HG02678 (cell line): Measurements from ENCODE around the gene SMARCB1.

Experiments used
- ATAC-seq: cut with Tn5 transposase; IDR thresholded peaks from one replicate; pipeline ENCODE4 v1.9.1; 2021; ENCODE audit warnings: mild to moderate bottlenecking, moderate library complexity; ENCODE audit not compliant: unreplicated experiment

The SMARCB1 gene

DNA sequence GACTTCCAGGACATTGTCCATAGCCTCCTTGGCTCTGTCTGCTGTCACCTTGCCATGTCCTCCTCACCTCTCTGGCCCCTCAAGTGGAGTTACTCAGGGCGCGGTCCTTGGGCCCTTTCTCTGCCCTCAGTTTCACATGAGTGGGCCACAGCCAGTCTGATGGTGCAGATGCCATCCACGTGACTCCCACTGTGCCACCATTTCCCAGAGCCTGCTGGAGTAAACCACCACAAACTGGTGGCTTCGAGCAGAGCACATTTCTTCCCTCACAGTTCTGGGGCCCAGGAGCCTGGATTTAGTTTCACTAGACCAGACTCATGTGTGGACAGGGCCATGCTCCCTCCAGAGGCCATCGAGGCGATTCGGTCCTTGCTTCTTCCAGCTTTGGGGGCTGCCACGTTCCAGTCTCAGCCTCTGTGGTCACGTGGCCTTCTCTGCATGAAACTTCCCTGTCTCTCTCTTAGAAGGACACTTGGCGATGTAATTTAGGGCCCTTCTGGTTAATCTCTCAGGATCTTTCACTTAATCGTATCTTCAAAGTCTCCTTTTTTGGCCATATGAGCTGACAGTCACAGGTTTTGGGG lies 14.6 kb downstream of the SMARCB1 start:
- no peak for ATAC-seq

DNA sequence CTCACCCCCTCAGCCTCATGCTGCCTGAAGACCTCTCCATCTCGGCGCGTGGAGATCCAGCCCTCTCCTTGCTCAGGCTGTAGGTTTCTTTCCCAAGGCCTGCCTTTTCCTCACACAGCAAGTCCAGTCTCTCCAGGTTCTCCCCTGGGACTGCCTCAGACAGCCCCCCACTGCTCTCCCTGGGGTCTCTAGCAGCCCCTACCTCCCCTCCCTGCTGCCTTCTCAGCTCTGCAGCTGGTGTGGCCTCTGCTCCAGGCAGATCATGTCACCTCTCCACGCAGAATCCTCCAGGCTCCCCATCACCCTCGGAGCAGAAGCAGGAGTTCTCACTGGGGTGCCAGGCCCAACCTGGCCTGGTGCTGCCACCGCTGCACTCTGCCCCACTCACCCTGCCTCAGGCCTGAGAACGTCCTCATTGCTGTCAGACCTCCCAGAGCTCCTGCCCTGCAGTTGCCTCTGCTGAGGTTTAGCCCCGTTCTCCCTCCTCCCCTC lies 15.2 kb downstream of the SMARCB1 start:
- no peak for ATAC-seq

DNA sequence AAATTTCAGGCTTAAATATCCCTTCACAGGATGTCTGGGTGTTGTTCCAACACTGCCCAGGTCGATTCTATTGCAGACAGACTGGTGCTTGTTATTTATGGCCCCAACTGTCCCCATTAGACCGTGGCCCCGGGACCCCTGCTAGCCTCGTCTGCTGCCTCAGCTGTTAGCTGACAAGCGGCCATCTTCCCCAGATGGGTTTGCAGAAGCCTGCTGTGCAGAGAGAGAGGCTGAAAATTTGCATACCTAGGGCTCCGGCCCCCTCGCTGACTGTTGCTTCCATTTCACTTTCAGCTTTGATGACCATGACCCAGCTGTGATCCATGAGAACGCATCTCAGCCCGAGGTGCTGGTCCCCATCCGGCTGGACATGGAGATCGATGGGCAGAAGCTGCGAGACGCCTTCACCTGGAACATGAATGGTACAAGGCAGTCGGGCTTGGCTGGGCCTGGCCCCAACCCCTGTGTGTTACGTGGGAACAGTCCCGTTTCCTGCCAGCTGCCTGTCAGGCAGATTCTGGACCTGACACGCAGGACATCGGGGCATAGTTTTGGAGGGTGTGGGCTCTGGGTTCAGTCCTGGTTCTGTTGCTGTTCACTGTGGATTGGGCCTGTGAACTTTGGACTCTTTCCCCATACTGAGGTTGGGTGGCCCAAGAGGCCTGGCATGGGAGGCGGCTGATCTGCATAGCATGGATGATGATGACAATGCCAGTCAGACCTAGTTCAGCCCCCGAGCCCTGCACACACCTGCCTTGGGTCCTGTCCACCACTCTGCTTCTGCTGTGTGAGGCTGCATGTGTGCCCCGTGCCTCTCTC lies 16.4 kb downstream of the SMARCB1 start:
- no peak for ATAC-seq

DNA sequence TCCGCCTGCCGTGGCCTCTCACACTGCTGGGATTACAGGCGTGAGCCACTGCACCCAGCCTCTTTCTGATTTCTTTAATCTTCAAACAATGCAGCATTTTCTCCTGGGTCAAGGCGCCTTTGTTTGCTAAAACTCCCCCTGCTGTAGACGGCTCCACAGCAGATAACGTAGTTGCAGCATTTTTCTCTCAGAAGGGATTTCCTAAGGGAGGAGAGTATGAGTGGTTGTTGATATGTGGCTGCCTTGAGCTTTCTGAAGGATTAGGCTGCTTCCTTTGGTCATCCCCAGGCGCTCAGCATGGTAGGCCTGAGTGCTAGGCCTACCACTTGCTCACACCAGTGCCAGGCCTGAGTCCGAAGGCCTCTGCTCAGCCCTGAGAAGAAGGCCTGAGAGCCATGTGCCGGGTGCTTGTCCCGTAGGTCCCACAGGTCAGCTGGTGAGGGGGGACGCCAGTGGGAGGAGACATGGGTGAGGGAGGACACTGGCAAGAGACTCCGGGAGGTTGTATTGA lies 18.1 kb downstream of the SMARCB1 start:
- no peak for ATAC-seq

DNA sequence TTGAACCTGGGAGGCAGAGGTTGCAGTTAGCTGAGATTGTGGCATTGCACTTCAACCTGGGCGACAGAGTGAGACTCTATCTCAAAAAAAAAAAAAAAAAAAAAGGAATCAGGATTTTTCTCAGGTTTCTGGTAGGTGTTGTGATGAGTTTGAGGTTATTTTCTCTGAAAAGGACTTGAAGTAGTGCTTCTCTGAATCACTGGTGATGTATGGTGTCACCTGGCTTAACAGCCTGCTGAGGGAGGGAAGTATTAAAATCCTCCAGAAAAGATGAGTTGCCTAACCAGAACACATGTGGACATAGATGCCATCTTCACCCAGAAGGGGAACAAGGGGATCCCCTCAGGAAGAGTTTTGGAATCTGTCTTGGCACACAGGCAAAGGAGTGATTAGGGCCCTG lies 20.1 kb downstream of the SMARCB1 start:
- no peak for ATAC-seq

DNA sequence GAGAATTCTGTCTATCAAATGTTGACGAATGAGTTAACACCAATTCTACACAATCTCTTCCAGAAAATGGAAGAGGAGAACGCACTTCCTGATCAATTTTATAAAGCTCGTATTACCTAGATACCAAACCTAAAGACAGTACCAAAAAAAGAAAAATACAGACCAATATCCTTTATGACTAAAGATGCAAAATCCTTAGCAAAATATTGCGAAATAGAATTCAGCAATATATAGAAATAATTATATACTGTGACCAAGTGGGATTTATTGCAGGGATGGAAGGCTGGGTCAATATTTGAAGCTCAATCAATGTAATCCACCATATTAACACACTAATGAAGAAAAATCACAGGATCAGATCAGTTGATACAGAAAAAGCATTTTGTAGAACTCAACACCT lies 25.6 kb downstream of the SMARCB1 start:
- no peak for ATAC-seq

DNA sequence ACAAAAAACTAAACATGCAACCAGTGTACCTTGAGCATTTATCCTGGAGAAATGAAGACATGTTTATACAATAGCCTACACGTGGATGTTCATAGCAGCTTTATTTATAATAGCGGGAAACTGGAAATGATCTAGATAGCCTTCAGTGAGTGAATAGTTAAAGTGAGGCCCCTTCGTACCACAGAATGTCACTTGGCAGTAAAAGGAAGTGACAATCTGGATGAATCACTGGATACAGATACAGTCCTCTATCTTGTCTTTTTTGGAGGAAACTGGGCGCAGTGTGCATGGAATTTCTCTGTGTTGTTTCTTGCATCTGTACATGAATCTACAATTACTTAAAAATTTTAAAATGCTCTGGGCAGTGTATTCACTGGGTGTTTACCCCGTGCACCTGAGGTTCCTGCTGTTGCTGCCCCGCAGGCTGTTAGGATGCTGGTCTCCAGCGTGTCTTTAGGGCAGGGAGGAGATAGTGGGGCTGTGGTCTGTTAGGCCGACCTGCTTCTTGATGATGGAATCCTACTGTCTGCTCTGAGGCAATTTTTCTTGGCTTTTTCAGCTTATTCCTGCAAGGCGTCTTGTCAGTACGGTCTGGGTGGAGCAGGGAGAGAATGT lies 28.9 kb downstream of the SMARCB1 start:
- no peak for ATAC-seq

DNA sequence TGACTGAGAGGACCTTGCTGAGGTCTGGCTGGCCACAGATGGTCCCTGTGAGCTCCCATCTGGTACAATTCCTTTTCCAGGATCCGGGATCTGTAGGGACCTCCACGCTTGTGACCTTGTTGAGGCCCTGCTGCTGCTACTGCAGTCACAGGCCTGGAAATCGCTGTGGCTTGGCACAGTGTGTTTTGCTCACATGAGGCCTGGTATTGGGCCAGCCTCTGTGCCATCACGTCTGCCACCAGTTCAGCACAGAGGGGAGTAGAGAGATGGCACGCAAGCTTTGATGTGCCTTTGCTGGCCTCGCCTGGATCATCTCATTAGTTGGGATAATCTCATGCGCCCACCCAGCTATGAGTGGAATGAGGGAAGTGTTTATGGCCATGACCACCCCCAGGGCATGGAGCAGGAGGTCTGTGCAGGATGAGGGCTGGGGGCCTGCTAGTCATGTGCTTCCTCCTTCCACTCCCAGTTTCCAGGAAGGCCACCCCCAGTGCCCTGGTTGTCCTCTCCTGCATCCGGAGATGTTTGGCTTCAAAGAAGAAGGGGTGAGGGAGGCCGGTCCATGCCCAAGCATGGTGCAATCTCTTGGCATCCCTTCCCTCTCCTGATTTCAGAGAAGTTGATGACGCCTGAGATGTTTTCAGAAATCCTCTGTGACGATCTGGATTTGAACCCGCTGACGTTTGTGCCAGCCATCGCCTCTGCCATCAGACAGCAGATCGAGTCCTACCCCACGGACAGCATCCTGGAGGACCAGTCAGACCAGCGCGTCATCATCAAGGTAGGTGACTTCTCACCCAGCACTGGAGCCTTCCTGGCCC lies 29.6 kb downstream of the SMARCB1 start:
- no peak for ATAC-seq

DNA sequence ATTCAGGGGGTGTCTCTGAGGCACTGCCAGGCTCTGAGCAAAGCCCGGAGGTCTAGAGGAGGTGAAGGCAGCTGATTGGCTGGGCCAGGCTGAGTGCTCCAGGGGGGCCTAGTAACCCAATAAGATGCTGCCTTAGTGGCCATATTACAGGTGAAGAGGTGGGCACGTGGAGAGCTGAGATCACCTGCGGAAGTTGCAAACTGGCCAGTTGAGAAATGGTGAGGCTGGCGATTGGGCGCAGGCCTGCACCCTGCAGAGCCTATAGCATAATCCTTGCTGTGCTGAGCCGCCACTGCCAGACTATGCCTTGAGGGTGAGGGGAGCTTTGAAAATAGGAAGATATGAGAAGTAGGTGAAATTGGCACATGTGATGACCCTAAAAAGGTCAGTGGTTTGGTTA lies 30.4 kb downstream of the SMARCB1 start:
- ATAC-seq, result no peak

DNA sequence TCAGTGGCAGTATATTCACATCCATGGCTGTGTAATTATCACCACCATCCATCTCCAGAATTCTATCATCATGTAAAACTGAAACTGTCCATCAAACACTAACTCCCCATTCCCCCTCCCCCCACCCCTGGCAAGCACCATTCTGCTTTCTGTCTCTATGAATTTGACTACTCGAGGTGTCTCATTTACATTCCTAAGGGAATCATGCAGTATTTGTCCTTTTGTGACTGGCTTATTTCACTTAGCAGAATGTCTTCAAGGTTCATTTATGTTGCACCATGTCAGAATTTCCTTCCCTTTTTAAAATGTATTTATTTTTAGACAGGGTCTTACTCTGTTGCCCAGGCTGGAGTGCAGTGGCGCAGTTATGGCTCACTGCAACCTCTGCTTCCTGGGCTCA lies 31.8 kb downstream of the SMARCB1 start:
- no peak for ATAC-seq

DNA sequence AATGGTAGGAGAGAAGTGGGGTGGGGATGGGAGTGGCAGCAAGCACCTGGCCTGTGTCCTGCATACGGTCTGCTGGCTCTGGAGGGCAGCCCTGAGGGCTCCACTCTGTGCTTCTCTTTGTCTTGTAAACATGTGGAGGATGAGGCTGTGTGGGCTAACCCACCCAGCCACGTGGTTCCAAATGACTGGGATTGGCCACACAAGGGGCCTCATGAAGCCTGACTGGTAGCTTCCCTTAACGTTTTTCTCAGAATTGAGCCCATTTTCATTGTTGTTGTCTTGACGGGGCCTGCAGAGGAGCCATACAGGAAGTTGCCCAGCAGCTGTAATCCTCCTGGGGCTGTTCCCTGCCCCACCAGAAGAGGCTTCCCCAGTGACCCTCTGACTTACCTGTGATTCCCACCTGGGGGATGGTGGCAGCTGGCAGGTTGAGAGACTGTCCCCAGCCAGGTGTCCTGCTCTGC lies 34.0 kb downstream of the SMARCB1 start:
- no peak for ATAC-seq

DNA sequence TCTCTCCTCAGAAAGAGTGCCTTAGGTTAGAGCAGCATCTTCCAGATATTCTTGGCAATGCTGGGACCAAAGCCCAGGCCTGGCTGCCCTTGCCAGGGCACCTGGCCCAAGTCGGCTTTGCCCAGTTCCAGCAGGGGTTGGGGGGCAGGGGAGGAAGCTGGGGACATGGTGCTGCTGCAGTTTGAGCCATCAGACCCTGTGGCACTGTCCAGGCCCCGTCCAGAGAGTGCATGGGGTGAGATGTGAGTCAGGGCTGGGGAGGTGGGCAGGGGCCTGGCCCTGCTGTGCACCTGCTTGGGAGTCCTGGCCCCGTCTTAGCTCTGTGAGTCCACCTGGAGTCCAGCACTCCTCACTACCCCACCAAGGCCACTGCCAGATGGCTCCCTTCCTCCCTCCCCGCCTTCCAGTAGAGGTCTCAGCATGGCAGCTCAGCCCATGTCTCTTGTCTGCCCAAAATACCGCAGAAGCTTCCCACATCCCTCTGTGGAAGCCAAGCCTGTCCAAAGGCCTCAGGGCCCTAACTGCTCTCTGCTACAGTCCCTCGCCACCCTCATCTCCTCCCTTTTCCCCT lies 35.4 kb downstream of the SMARCB1 start:
- ATAC-seq, result no peak

DNA sequence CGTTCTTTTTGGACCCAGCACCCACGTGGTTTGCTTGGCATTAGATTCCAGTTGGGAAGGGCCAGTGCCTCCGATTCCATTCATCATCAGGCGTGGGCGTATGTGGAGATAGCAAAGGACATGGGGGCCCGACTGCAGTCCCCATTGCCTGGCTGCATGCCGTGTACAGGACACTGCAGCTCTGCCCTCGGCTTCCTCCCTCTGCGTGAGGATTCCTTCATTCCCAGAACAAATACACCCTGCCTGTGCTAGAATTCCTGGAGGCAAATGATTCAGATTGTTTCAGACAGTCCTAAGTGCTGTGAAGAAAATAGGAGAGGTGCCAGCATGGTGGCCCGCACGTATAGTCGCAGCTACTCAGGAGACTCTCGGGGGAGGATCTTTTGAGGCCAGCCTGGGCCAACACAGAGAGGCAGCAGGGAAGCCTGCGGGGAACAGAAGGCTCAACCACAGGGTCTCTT lies 36.6 kb downstream of the SMARCB1 start:
- ATAC-seq, result no peak

DNA sequence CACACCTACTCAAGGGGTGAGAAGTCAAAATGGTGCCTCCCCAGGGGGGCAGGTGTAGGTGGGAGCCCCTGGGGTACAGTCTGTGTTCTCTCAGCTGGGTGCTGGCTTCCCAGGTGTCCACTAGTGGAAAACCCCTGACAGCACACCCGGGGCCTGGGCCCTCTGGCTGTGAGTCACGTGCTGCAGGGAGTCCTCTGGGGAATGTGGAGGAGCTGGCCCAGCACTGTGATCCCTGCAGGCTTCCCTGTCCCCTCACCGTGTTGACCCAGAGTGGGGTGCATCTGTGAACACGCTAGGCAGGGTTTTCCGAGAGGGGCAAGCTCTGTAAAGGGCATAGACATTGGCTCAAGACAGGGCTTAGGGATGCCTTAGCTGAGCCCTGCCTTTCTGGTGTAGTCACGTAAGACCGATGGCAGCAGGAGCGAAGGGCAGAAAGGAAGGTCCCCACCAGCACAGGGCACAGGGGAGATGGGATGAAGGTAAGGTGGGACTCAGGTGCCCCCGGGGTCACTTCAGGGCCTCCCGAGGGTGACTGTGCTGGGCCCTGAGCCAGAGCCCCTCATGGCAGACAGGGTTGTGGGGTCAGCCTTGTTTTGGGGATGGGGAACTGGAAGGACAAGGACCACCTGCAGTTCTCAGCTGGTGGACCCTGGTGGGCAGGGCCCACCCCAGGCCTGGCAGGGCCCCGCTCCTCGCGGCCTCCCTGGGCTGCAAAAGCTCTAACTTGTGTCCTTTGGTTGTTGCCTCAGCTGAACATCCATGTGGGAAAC lies 37.9 kb downstream of the SMARCB1 start:
- no peak for ATAC-seq

DNA sequence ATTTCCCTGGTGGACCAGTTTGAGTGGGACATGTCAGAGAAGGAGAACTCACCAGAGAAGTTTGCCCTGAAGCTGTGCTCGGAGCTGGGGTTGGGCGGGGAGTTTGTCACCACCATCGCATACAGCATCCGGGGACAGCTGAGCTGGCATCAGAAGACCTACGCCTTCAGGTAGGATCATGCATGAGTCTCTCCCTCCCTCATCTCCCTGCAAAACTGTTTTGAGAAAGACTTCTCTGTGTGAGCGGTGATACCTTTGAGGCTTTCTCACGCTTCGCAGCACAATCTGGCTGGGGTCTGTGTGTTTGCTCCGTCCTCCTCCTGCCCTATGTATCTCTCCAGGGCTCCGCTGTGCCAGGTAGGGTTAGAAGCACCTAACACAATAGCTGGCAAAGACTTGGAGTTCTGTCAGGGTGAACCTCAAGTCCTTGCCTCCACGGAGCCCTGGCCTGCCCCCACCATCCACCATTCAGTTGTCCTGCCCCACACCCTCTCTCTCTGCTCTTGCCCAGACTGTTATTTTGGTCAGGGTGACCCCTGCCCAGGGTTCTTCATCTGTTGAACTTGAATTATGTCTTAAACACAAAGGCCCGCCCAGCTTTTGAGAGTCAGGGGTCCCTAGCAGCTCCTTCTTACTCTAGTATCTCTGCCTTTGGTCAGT lies 38.6 kb downstream of the SMARCB1 start:
- no peak for ATAC-seq

DNA sequence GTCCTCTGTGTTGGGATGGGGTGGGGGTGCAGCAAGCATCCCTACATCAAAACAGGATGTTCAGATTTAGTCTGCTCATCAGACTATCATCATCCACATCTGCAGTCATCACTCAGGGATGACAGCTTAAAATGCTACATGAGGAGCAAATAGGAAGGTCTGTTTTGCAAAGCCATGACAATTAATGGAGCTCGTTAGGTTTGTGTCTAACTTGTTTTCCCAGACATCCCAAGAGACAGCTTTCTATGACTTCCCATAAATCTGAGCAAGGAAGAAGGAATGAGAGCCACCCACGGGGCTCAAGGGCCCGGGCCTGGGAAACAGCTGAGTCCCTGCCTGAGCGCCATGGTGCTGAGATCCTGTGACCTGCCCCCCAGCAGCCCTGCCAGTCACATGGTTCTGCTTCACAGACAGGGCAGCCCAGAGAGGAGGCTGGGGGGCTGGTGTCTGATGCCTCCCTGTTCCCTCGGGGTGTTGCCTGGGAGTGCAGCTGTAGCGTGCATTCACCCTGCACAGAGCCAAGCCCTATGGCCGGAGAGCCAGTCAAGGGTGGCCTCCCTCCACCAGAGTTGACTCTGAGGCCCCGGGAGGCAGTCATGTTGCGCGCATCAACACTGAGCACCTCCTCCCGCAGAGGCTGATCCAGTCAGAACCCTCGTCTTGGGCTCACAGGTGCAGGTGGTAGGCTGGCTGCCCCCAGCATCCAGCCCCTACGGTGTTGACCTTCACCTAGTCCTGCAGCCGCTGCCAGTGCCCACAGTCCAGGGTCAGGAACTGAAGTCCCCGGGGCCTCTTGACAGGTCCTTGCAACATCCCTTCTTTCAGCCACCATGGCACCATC lies 40.0 kb downstream of the SMARCB1 start:
- ATAC-seq, result no peak

DNA sequence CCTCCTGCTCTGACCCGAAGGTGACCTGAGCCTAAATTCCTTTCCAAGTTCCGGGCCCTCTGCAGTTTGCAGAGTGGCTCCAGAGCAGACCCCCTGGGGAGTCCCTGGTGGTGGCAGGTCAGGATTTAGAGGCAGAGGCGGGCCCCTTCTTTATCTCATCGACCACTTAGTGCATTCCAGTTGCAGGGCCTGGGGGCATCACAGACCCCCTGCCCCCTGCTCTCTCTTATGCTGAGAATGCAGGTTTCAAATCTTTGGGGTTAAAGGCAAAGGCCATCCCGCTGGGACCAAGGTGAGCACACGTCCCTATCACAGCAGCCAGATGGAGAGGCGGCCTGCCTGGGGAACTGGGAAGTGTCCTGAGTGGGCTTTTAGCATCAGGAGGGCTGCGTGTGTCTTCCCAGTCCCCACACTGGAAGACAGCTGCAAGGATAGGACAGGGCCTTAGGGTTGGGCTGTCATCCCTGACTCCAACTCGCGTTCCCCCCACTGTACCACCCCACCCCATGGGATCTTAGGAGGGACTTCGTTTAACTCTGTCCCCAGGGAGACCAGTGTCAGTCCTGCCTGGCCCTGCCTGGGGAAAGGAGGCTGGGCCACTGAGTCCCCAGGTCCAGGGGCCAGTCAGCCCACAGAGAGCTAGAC lies 40.7 kb downstream of the SMARCB1 start:
- no peak for ATAC-seq
